ENCODE data around the gene DGCR8.

- TF ChIP-seq POLR2A (IDR thresholded peaks at IDR 0.05) (no peak), CTCF (IDR thresholded peaks at IDR 0.05) (no peak)
These were observed 20.9 kb upstream of the DGCR8 start for GRCh38 chr22:20058989-20059770.
